ENCODE results near the gene CHIA. TPM values are rescaled to one million over a fixed set of nuclear protein-coding genes. Genes with fewer than 3 reads are reported as not detected.

Gene CHIA
- not detected in 2 replicates for total RNA-seq

GRCh38 chr1:111290630-111291029, at the start of gene CHIA:
Gene CHIA, plus strand, starts transcription at chr1:111290851. Its CDS starts 19,617 bp downstream, at chr1:111310468.

Other genes starting within 250 kb of the CHIA start
- gene DRAM2, start 150.8 kb upstream of the CHIA start, total RNA-seq, result 41.3 and 57.6 TPM in 2 replicates
- gene CEPT1, start 150.6 kb upstream of the CHIA start, total RNA-seq, result 30.1 and 47.5 TPM in 2 replicates
- gene DENND2D, start 90.2 kb upstream of the CHIA start, total RNA-seq, result 0.49 and 3.1 TPM in 2 replicates
- gene CHI3L2, start 63.1 kb upstream of the CHIA start, total RNA-seq, result not detected in 2 replicates
- 0.32 and 0.94 TPM in 2 replicates for gene OVGP1, start 136.9 kb downstream of the CHIA start, total RNA-seq
- gene WDR77, start 158.4 kb downstream of the CHIA start, total RNA-seq, result 24.9 and 49.3 TPM in 2 replicates
- gene ATP5PB, start 158.6 kb downstream of the CHIA start, total RNA-seq, result 265 and 400 TPM in 2 replicates
- 0.16 and 0.31 TPM in 2 replicates for gene C1orf162, start 183.1 kb downstream of the CHIA start, total RNA-seq
- gene ADORA3, start 212.8 kb downstream of the CHIA start, total RNA-seq, result 0.16 TPM in 1 of 2 replicates, not detected in the other
- gene TMIGD3, start 212.8 kb downstream of the CHIA start, total RNA-seq, result not detected in 2 replicates

All from bladder microvascular endothelial cell (primary cell).